Measurements from ENCODE around the gene ERBB3. TPM values are rescaled to one million over a fixed set of nuclear protein-coding genes. Genes with fewer than 3 reads are reported as not detected.

ERBB3 gene
- total RNA-seq, 2 experiments from 2014 or later = not detected

DNA sequence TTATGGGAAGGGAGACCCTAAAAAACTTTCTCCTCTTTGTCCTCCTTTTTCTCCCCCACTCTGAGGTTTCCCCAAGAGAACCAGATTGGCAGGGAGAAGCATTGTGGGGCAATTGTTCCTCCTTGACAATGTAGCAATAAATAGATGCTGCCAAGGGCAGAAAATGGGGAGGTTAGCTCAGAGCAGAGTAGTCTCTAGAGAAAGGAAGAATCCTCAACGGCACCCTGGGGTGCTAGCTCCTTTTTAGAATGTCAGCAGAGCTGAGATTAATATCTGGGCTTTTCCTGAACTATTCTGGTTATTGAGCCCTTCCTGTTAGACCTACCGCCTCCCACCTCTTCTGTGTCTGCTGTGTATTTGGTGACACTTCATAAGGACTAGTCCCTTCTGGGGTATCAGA lies 42.8 kb upstream of the ERBB3 start:
- no peak for TF ChIP-seq EZH2phosphoT487 (IDR thresholded peaks at IDR 0.05; ENCODE audit: borderline replicate concordance, low read depth, low read length)
- TF ChIP-seq, protein P1, sequence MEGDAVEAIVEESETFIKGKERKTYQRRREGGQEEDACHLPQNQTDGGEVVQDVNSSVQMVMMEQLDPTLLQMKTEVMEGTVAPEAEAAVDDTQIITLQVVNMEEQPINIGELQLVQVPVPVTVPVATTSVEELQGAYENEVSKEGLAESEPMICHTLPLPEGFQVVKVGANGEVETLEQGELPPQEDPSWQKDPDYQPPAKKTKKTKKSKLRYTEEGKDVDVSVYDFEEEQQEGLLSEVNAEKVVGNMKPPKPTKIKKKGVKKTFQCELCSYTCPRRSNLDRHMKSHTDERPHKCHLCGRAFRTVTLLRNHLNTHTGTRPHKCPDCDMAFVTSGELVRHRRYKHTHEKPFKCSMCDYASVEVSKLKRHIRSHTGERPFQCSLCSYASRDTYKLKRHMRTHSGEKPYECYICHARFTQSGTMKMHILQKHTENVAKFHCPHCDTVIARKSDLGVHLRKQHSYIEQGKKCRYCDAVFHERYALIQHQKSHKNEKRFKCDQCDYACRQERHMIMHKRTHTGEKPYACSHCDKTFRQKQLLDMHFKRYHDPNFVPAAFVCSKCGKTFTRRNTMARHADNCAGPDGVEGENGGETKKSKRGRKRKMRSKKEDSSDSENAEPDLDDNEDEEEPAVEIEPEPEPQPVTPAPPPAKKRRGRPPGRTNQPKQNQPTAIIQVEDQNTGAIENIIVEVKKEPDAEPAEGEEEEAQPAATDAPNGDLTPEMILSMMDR (conservative IDR thresholded peaks at IDR 0.05; ENCODE audit: low read length) = no peak
- H3K27ac ChIP-seq (ENCODE audit: low read depth, low read length, poor library complexity, severe bottlenecking) = no peak overlapping the region
- POLR2A ChIA-PET = interaction anchor here (0.5 to 0.8 kb wide), 3 partner anchors 38 to 296 kb away, joined by 3 to 6 read pairs (median 5); no protein-coding TSS in a partner anchor

DNA sequence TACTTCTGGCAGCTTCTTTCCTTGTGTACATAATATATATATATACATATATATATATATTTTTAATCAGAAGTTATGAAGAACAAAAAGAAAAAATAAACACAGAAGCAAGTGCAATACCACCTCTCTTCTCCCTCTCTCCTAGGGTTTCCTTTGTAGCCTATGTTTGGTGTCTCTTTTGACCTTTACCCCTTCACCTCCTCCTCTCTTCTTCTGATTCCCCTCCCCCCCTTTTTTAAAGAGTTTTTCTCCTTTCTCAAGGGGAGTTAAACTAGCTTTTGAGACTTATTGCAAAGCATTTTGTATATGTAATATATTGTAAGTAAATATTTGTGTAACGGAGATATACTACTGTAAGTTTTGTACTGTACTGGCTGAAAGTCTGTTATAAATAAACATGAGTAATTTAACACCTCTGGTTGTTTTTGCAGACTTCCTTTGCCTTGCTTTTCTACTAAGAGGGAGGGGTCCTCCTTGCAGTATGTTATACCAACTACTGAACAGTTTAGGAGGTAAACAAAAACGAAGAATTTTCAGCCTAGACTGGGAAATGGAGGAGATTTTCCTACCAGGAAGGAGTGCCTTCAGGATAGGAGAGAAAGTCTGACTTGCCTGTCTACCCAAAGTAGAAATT lies 41.8 kb upstream of the ERBB3 start:
- Histone ChIP-seq H3K27ac (ENCODE audit: low read depth, low read length, poor library complexity, severe bottlenecking) (no peak overlapping the region), H3K9me3 (ENCODE audit: low read length) (no peaks in the 10 kb centered on the region), H2AFZ (ENCODE audit: low read length) (no peak overlapping the region), H4K20me1 (ENCODE audit: insufficient read depth, low read length) (peaks cover 7% of the 10 kb centered on the region; the same call in 1 of the 2 replicates), H3K36me3 (ENCODE audit: insufficient read depth, low read length) (peaks cover 12% of the 10 kb centered on the region), H3K9me2 (ENCODE audit: insufficient read depth, low read length) (no peaks in the 10 kb centered on the region), H3K4me3 (ENCODE audit: low read depth, low read length, poor library complexity, severe bottlenecking) (no peak overlapping the region), H3K4me1 (ENCODE audit: insufficient read depth, low read length, poor library complexity, severe bottlenecking) (peaks cover 25% of the 10 kb centered on the region), H3K4me2 (ENCODE audit: low read length) (no peak overlapping the region), H3K79me2 (ENCODE audit: insufficient read depth, low read depth, low read length) (peaks cover 14% of the 10 kb centered on the region)
- DNase-seq (ENCODE audit: low spot score) = no peak
- no TSS peak for BruUV-seq (replicated peaks)
- intact Hi-C loops (cut with micrococcal nuclease; ENCODE audit: unreplicated experiment) = no loop called here
- no peak for TF ChIP-seq EZH2phosphoT487 (IDR thresholded peaks at IDR 0.05; ENCODE audit: borderline replicate concordance, low read depth, low read length)
- TF ChIP-seq, protein P1 (conservative IDR thresholded peaks at IDR 0.05; ENCODE audit: low read length) = no peak
- POLR2A ChIA-PET = interaction anchor here (0.6 to 1.1 kb wide), 2 partner anchors 11 to 114 kb away, joined by 3 read pairs; no protein-coding TSS in a partner anchor
- CTCF ChIA-PET (ENCODE audit: unreplicated experiment) = no interaction called here

More for the DNA sequence above, 42.8 kb upstream of the ERBB3 start:
- H3K79me2 ChIP-seq (ENCODE audit: insufficient read depth, low read depth, low read length) = peaks cover 4% of the 10 kb centered on the region
- intact Hi-C loops (cut with micrococcal nuclease; ENCODE audit: unreplicated experiment) = no loop called here
- H3K4me1 ChIP-seq (ENCODE audit: insufficient read depth, low read length, poor library complexity, severe bottlenecking) = peaks cover 23% of the 10 kb centered on the region
- H3K4me3 ChIP-seq (ENCODE audit: low read depth, low read length, poor library complexity, severe bottlenecking) = no peak overlapping the region
- no TSS peak for BruUV-seq (replicated peaks)
- no peaks in the 10 kb centered on the region for H3K9me3 ChIP-seq (ENCODE audit: low read length)
- no peak overlapping the region for H2AFZ ChIP-seq (ENCODE audit: low read length)
- no peaks in the 10 kb centered on the region for H4K20me1 ChIP-seq (ENCODE audit: insufficient read depth, low read length)
- H3K9me2 ChIP-seq (ENCODE audit: insufficient read depth, low read length) = no peaks in the 10 kb centered on the region
- peaks cover 4% of the 10 kb centered on the region for H3K36me3 ChIP-seq (ENCODE audit: insufficient read depth, low read length)
- DNase-seq (ENCODE audit: low spot score) = no peak
- CTCF ChIA-PET (ENCODE audit: unreplicated experiment) = no interaction called here
- no peak overlapping the region for H3K4me2 ChIP-seq (ENCODE audit: low read length)

DNA sequence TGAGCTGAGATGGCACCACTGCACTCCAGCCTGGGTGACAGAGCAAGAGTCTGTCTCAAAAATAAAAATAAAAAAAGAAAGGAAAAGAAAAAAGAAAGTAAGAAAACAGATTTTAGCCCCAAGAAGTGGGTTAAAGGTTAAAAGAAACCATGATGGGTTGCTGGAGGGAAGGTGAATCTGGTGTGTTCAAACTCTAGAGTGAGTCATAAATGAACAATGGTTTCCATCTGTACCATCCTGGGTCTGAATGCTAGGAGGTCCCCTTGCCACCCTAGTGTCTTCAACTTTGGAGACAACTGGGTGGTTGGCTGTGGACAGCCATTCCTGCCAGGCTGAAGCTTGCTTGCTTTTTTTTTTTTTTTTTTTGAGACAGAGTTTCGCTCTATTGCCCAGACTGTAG lies 39.8 kb upstream of the ERBB3 start:
- peaks cover 24% of the 10 kb centered on the region for H3K79me2 ChIP-seq (ENCODE audit: insufficient read depth, low read depth, low read length)
- CTCF ChIA-PET (ENCODE audit: unreplicated experiment) = interaction anchor here (1.2 kb wide), 1 partner anchor 210 kb away, joined by 4 read pairs; no protein-coding TSS in a partner anchor
- H3K4me1 ChIP-seq (ENCODE audit: insufficient read depth, low read length, poor library complexity, severe bottlenecking) = peaks cover 38% of the 10 kb centered on the region
- BruUV-seq (replicated peaks) = no TSS peak
- no peaks in the 10 kb centered on the region for H3K9me2 ChIP-seq (ENCODE audit: insufficient read depth, low read length)
- H3K4me3 ChIP-seq (ENCODE audit: low read depth, low read length, poor library complexity, severe bottlenecking) = no peak overlapping the region
- intact Hi-C loops (cut with micrococcal nuclease; ENCODE audit: unreplicated experiment) = loop anchor here (2.0 to 5.0 kb wide), 2 partner anchors 67 to 223 kb away; partner anchors contain the start of genes ORMDL2 and SARNP
- peaks cover 17% of the 10 kb centered on the region; the same call in 1 of the 2 replicates for H4K20me1 ChIP-seq (ENCODE audit: insufficient read depth, low read length)
- peaks cover 32% of the 10 kb centered on the region for H3K36me3 ChIP-seq (ENCODE audit: insufficient read depth, low read length)
- H2AFZ ChIP-seq (ENCODE audit: low read length) = no peak overlapping the region
- POLR2A ChIA-PET = interaction anchor here (0.6 to 1.5 kb wide), 9 partner anchors 11 to 302 kb away, joined by 3 to 15 read pairs (median 4); partner anchors contain the start of genes PA2G4 and RAB5B
- peak overlapping the region; percentile 83; the same call in 1 of the 2 replicates for H3K4me2 ChIP-seq (ENCODE audit: low read length)
- no peaks in the 10 kb centered on the region for H3K9me3 ChIP-seq (ENCODE audit: low read length)
- TF ChIP-seq, protein P1 (conservative IDR thresholded peaks at IDR 0.05; ENCODE audit: low read length) = no peak
- TF ChIP-seq EZH2phosphoT487 (IDR thresholded peaks at IDR 0.05; ENCODE audit: borderline replicate concordance, low read depth, low read length) = no peak
- no peak for DNase-seq (ENCODE audit: low spot score)
- no peak overlapping the region for H3K27ac ChIP-seq (ENCODE audit: low read depth, low read length, poor library complexity, severe bottlenecking)
